ENCODE results near the gene EMSY. TPM values are rescaled to one million over a fixed set of nuclear protein-coding genes. Genes with fewer than 3 reads are reported as not detected.

Gene EMSY
- total and polyA plus RNA-seq, 2 of the 8 experiments (the other 6 are each of a cell fraction or from before 2014, with no cell fraction given) = 29.6 to 34.6 TPM

DNA sequence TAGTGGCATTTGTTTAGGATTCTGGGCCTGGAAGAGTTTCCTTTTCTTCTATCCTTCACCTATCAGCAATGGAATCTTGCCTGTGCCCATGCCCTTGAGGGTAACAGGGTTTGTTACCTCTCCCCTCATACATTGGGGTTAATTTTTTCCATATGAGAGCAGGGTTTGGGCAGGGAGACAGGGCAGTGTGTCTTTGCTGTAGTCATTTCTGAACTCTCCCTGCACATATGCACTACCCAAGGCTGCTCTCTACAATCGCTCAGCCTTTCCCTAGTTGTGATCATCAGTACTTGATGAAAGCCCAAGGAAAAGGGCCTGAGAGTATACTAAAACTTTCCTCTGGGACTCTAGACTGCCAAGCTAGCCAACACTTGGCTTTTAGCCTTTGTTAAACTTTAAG is 130.1 kb downstream of the EMSY start:
- 57% methylated on average over 1 of the region's 1 CpG; no CpG with 5 or more reads in 1 of the 2 experiments for WGBS, 2 experiments (ENCODE audit: extremely low coverage in 1 of 2, insufficient coverage in 1 of 2, insufficient read length in 1 of 2, insufficient replicate concordance in 2 of 2, low coverage in 1 of 2, low lambda C conversion rate in 2 of 2, missing lambda C conversion rate in 1 of 2)
- peaks cover 0 to 10% (median 2%) of the 10 kb centered on the region in 4 experiments; a peak in 5 of 7 replicates for H3K4me1 ChIP-seq (replicated peaks in 1 of 4; ENCODE audit: control insufficient read depth in 3 of 4, insufficient read depth in 4 of 4, low read length in 3 of 4)
- FAIRE-seq (no peak), DNase-seq (ENCODE audit: low read depth in 1 of 2, low spot score in 2 of 2) (no peak)
- H3K9me3 ChIP-seq (ENCODE audit: insufficient read depth in 2 of 2, low read depth in 1 of 2, low read length in 1 of 2) = no peaks in the 10 kb centered on the region
- no peak overlapping the region for H2BK120ac ChIP-seq (replicated peaks; ENCODE audit: low read depth, low read length)
- H4K91ac ChIP-seq (replicated peaks; ENCODE audit: insufficient read length, low read length) = no peak overlapping the region
- H2BK5ac ChIP-seq (ENCODE audit: low read depth, low read length) = no peak overlapping the region
- H3K4ac ChIP-seq (replicated peaks; ENCODE audit: insufficient read length, low read depth, low read length) = no peak overlapping the region
- H3K56ac ChIP-seq (replicated peaks; ENCODE audit: insufficient read length, low read depth, low read length) = no peak overlapping the region
- no peak overlapping the region for H3K27ac ChIP-seq (ENCODE audit: low read depth, low read length)
- no peak overlapping the region for H2BK12ac ChIP-seq (ENCODE audit: low read depth, low read length)
- H2AK5ac ChIP-seq (ENCODE audit: low read depth, low read length) = no peak overlapping the region
- H4K8ac ChIP-seq (ENCODE audit: extremely low read depth, insufficient read depth, low read length) = no peak overlapping the region
- no peaks in the 10 kb centered on the region for H3K27me3 ChIP-seq (replicated peaks in 1 of 4; ENCODE audit: control insufficient read depth in 3 of 4, extremely low read depth in 1 of 4, insufficient read depth in 3 of 4, low read length in 3 of 4)
- no peak overlapping the region for H2BK15ac ChIP-seq (ENCODE audit: low read length)
- H2BK20ac ChIP-seq (ENCODE audit: low read length) = no peak overlapping the region
- H3K23ac ChIP-seq (ENCODE audit: insufficient read length) = no peak overlapping the region
- H3K4me2 ChIP-seq (ENCODE audit: insufficient read depth in 1 of 2, low read depth in 2 of 2, low read length in 2 of 2) = no peak overlapping the region
- no peak overlapping the region for H2AFZ ChIP-seq (ENCODE audit: low read length)
- no peaks in the 10 kb centered on the region for H4K20me1 ChIP-seq (replicated peaks in 1 of 2; ENCODE audit: control insufficient read depth in 1 of 2, insufficient read depth in 2 of 2, low read length in 2 of 2)
- no peak overlapping the region for H3K9ac ChIP-seq (replicated peaks in 1 of 4; ENCODE audit: extremely low read depth in 1 of 4, low read depth in 3 of 4, low read length in 3 of 4)
- H3K4me3 ChIP-seq (ENCODE audit: extremely low read depth in 1 of 4, insufficient read depth in 2 of 4, low read depth in 3 of 4, low read length in 4 of 4) = no peak overlapping the region
- no peaks in the 10 kb centered on the region for H3K23me2 ChIP-seq (ENCODE audit: low read depth, low read length)
- no peaks in the 10 kb centered on the region for H3K79me1 ChIP-seq (ENCODE audit: low read depth, low read length)
- ChIA-PET POLR2A (ENCODE audit: partially characterized antibody) (no interaction called here), CTCF (ENCODE audit: partially characterized antibody) (interaction anchor here (0.8 to 1.6 kb wide), 2 partner anchors 24 to 80 kb away, joined by 3 to 4 read pairs; no protein-coding TSS in a partner anchor)
- no peaks in the 10 kb centered on the region for H3K36me3 ChIP-seq (ENCODE audit: control insufficient read depth in 2 of 4, insufficient read depth in 4 of 4, low read length in 3 of 4)
- no peak overlapping the region for H3K18ac ChIP-seq (ENCODE audit: extremely low read depth, low read length)
- no peak overlapping the region for H4K5ac ChIP-seq (ENCODE audit: insufficient read length, low read depth, low read length)
- H3K79me2 ChIP-seq (ENCODE audit: control insufficient read depth in 1 of 2, insufficient read depth in 2 of 2, low read length in 2 of 2) = no peaks in the 10 kb centered on the region
- H3K14ac ChIP-seq (ENCODE audit: insufficient read length) = no peak overlapping the region
- TF ChIP-seq POU5F1 (IDR thresholded peaks at IDR 0.05; ENCODE audit: low read depth, low read length) = no peak
- no peak for TF ChIP-seq SUZ12 (IDR thresholded peaks at IDR 0.05; ENCODE audit: low read length)
- no peak for TF ChIP-seq TEAD4 (IDR thresholded peaks at IDR 0.05; ENCODE audit: low read depth, low read length)
- no peak for TF ChIP-seq TAF1 (IDR thresholded peaks at IDR 0.05; ENCODE audit: low read depth, low read length)
- no peak for TF ChIP-seq EP300 (IDR thresholded peaks at IDR 0.05; ENCODE audit: borderline replicate concordance in 1 of 2, low read depth in 2 of 2, low read length in 2 of 2)
- no peak for TF ChIP-seq CBX5 (IDR thresholded peaks at IDR 0.05; ENCODE audit: low read depth, low read length)
- no peak for TF ChIP-seq E2F6 (IDR thresholded peaks at IDR 0.05)
- TF ChIP-seq CEBPB (IDR thresholded peaks at IDR 0.05; ENCODE audit: low read depth, low read length) = no peak
- no peak for TF ChIP-seq TBP (IDR thresholded peaks at IDR 0.05; ENCODE audit: low read depth, low read length)
- no peak for TF ChIP-seq HDAC2 (IDR thresholded peaks at IDR 0.05; ENCODE audit: borderline replicate concordance in 1 of 2, low read depth in 2 of 2, low read length in 2 of 2)
- TF ChIP-seq HDAC6 (IDR thresholded peaks at IDR 0.05; ENCODE audit: low read depth, low read length) = no peak
